ENCODE results near the gene SETD5.

SETD5 gene

DNA sequence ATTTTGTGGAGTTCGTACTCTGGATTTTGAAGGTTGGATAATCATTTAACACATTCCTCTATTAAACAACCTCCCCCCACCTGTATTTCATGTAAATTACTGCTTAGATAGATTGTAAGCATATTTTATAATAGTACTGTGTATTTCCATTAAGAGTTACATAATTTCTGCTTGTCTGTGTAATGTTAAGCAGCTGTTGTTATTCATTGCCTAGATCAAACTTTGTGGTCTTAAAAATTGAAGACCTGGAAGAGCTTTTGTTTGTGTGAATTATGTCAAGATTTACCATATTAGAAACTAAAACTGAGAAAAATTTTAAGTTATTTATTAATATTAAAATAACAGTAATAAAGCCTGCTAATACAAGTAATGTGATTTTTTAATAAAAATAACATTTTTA is 11.1 kb downstream of the SETD5 start:
- no peak for DNase-seq (ENCODE audit: low read depth)

- no peak for DNase-seq (ENCODE audit: low read depth)
Measured at GRCh38 chr3:9409981-9410854, 12.8 kb downstream of the SETD5 start.

DNA sequence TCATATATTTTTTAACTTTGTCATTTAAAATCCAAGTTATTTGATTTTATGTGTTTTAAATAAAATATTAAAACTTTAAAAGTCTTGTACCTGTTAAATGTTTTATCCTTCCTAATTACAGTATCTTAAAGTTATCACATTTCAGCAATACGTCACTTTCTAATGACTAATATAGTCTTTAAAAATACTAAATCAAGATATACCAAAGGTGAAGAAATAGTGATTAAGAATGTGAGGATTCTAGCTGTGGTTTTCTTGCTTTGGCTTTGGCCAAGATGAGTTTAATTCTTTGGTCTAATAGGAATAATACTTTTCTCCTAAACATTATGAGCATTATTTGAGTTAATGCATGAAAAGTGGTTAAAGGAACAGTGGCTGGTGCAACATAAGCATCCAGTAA is 13.9 kb downstream of the SETD5 start:
- DNase-seq (ENCODE audit: low read depth), result no peak

DNA sequence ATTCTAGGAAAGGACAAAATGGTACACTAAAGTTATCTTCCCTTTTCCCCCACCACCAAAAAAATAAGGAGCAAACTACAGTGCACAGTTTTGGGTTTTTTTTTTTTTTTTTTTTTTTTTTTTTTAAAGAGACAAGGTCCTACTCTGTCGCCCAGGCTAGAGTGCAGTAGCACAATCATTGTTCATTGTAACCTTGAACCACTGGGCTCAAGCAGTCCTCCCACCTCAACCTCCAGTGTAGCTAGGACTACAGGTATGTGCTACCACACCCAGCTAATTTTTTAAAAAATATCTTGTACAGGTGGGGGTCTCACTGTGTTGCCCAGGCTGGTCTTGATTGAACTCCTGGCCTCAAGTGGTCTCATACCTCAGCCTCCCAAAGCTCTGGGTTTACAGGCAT is 14.9 kb downstream of the SETD5 start:
- DNase-seq (ENCODE audit: low read depth), result no peak

DNA sequence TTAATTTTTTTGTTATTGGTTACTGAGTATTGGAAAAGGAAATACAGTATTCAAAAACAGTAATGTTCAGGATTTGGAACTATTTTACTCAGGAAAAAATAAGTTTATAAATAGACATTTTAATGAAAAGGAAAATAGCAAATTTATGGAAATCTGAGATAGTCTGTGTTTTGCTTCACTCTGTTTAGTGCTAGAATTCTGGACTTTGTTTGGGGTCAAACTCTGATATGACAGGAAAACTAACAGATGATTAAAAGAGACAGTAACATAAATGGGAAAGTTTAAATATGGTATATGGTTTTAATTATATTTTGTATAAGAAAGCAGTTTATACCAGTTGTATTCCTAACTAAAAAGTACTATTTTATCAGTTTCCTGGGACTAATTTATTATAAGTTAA is 17.4 kb downstream of the SETD5 start:
- DNase-seq (ENCODE audit: low read depth), result no peak

DNA sequence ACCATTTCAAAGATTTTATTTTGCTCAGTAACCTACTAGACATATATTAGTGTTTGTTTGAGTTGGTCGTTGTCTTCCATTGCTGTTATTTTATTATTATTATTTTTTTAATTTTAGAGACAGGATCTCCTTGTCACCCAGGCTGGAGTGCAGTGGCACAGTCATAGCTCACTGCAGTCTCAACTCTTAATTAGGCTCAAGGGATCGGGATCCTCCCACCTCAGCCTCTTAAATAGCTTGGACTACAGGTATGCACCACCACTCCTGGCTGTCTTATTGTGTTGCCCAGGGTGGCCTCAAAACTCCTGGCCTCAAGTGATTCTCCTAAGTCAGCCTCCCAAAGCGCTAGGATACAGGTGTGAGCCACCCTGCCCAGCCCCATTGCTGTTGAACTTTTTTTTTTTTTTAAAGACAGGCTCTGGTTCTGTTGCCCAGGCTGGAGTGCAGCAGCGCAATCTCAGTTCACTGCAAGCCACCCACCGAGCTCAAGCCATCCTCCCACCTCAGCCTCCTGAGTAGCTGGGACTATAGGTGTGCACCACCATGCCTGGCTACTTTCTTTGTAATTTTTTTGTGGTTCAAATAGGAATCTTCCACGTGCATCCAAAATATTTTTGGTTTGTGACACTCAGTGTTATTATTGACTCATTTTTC is 18.2 kb downstream of the SETD5 start:
- DNase-seq (ENCODE audit: low read depth), result no peak

- no peak for DNase-seq (ENCODE audit: low read depth)
Measured at GRCh38 chr3:9416139-9416780, 18.8 kb downstream of the SETD5 start.

DNA sequence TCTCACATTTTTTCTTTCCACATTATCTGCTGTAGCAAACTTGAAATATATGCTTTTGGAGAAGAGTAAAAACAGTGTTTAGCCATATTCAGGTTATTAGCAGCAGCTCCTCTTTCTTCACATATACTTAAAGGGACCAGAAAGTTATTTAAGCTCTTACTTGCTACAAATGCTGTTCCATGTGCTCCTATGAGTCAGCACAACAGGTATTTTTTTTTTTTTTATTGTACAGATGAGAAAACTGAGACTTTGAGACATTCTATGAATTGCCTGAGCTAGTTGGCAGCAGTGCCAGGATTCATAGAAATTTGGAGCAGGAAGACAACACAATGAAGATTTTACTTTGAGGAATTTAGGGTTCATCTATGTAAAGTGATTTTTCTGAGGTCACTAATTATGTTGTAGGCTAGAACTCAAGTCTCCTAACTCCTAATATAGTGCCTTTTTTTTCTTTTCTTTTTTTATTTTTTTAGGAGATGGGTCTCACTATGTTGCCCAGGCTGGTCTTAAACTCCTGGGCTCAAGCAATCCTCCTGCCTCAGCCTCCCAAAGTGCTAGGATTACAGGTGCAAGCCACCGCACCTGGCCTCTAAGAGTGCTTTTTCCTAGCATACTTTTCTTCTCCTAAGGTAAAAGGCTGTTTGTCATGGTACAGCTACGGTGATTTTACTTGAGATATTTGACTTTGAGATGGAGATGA is 23.6 kb downstream of the SETD5 start:
- DNase-seq (ENCODE audit: low read depth), result no peak

- no peak for DNase-seq (ENCODE audit: low read depth)
Measured at GRCh38 chr3:9422712-9423424, 25.5 kb downstream of the SETD5 start.

GRCh38 chr3:9428411-9428810 is 31.0 kb downstream of the SETD5 start:
- no peak for DNase-seq (ENCODE audit: low read depth)

GRCh38 chr3:9430733-9431132 is 33.3 kb downstream of the SETD5 start:
- no peak for DNase-seq (ENCODE audit: low read depth)

- no peak for DNase-seq (ENCODE audit: low read depth)
Measured at GRCh38 chr3:9433627-9434521, 36.5 kb downstream of the SETD5 start.

- no peak for DNase-seq (ENCODE audit: low read depth)
Measured at GRCh38 chr3:9435316-9435715, 37.9 kb downstream of the SETD5 start.

- DNase-seq (ENCODE audit: low read depth), result no peak
Measured at GRCh38 chr3:9439331-9439730, 41.9 kb downstream of the SETD5 start.

- DNase-seq (ENCODE audit: low read depth), result no peak
Measured at GRCh38 chr3:9441501-9442221, 44.2 kb downstream of the SETD5 start.

DNA sequence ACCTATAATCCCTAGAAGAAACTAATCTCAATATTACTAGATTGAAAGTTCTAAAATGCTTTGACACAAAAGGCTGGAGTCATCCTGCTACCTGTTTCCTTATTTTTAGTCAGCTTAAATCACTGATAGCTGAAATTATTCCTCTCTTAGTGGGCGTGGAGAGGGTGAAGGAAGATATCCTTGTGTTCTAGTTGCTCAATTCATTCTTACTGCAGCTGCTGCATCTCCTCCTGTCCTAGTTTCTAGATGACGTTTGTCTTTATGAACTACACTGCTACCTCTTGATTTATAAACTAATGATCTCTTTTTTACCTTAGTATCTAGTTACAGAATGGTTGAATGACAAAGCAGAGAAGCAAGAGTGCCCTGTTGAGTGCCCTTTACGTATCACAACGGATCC is 50.7 kb downstream of the SETD5 start:
- no peak for DNase-seq (ENCODE audit: low read depth)

- DNase-seq (ENCODE audit: low read depth), result no peak
Measured at GRCh38 chr3:9448643-9449042, 51.2 kb downstream of the SETD5 start.

DNA sequence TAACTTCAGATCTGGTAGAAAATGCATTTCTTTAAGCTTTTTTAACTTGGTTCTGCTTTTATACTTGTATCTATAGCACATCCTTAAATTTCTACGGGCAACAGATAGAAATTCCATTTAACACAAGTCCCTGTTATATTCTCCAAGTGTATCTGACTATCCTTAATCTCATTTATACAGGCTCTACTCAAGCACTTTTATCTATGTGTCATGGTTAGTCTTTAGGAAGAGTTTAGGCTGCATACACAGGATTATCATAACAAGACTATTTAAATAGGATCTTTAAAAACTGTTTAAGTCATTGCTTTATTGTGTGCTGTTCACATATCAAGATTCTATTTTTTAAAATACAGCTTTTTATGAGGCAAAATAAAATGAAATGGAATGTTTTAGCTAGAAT is 52.7 kb downstream of the SETD5 start:
- DNase-seq (ENCODE audit: low read depth), result no peak

GRCh38 chr3:9450991-9451390 is 53.6 kb downstream of the SETD5 start:
- no peak for DNase-seq (ENCODE audit: low read depth)

- DNase-seq (ENCODE audit: low read depth), result no peak
Measured at GRCh38 chr3:9452417-9452816, 55.0 kb downstream of the SETD5 start.
